Transverse colon (tissue), 4 donors: Measurements from ENCODE around the gene NRXN2. TPM values are rescaled to one million over a fixed set of nuclear protein-coding genes. Genes with fewer than 3 reads are reported as not detected.

ENCODE experiments used
- DNase-seq: peaks from one replicate; pipeline ENCODE4 v3.0.0-alpha.2; 2019
- H3K27ac ChIP-seq, 4 donors: fragments of 200-600 bp; sonication (generic); 2 replicates each; pipeline ENCODE4 v1.5.1; 2016 to 2018; ENCODE audit warnings: inconsistent platforms in 4 of 4
- H3K27me3 ChIP-seq: fragments of 200-600 bp; sonication (generic); 2 replicates; pipeline ENCODE4 v1.5.1; 2017; ENCODE audit warnings: inconsistent platforms
- H3K36me3 ChIP-seq, 4 donors: fragments of 200-600 bp; sonication (generic); 2 replicates each; pipeline ENCODE4 v1.5.1; 2017 to 2019; ENCODE audit warnings: inconsistent platforms in 4 of 4
- H3K4me1 ChIP-seq, 4 donors: fragments of 200-600 bp; sonication (generic); 2 replicates each; pipeline ENCODE4 v1.5.1; 2017 to 2020; ENCODE audit warnings: inconsistent platforms in 4 of 4
- H3K4me3 ChIP-seq, 4 donors: fragments of 200-600 bp; sonication (generic); 1 replicate in 1 of 4; 2 replicates in 3 of 4; pipeline versions ENCODE4 v1.5.1 to v1.6.1; 2017 to 2019; ENCODE audit warnings: inconsistent platforms in 4 of 4
- H3K9me3 ChIP-seq, 2 donors: fragments of 200-600 bp; sonication (generic); 2 replicates each; pipeline ENCODE4 v1.5.1; 2017 to 2019; ENCODE audit warnings: inconsistent platforms in 2 of 2
- EP300 ChIP-seq: sonication (generic); formaldehyde crosslinking; IDR thresholded peaks from one replicate; pipeline ENCODE4 v1.6.1; 2017; ENCODE audit warnings: antibody characterized with exemption, low read depth
- POLR2A ChIP-seq: fragments of 450-650 bp; IDR thresholded peaks from one replicate; pipeline ENCODE4 v1.6.1; 2016; ENCODE audit warnings: antibody characterized with exemption, mild to moderate bottlenecking, moderate library complexity
- POLR2AphosphoS5 ChIP-seq, 3 donors: sonication (generic); formaldehyde crosslinking; IDR thresholded peaks; one replicate each; pipeline ENCODE4 v1.6.1; 2016; ENCODE audit warnings: antibody characterized with exemption in 3 of 3
- WGBS, 2 donors: methylation state at CpG; one replicate each; pipeline ENCODE4 v1.1.5; 2018; ENCODE audit warnings: low coverage in 1 of 2; 5-methylcytosine and 5-hydroxymethylcytosine counted together
- in situ Hi-C, 4 donors: fragments of 200-750 bp; cut with MboI; loops; one replicate each; pipeline versions ENCODE4 v1.15.0 to v1.15.1; 2017; ENCODE audit warnings: low sequenced_read_pairs in 3 of 4, low pct_ligation_motif_present in 1 of 4, low pct_unique_long_range_greater_than_20kb in 1 of 4
- intact Hi-C: fragments of 100-400 bp; cut with DNase I; formaldehyde crosslinking; loops from one replicate; pipeline ENCODE4 v1.15.1; 2023; ENCODE audit warnings: low total_unique reads
- total RNA-seq, 4 donors: library from RNA; depleted of rRNA; stranded (reverse); fragments of >200 nt; gene quantifications; one replicate each; pipeline ENCODE4 v1.1.0, GENCODE V29; 2016
- TF ChIP-seq, protein P1 (sequence below), 5 experiments: fragments of 200-600 bp in 3 of 5; fragments of 450-650 bp in 2 of 5; sonication (generic) in 3 of 5; IDR thresholded peaks; 1 replicate in 2 of 5; 2 replicates in 3 of 5; pipeline ENCODE4 v1.5.1; 2016 to 2017; ENCODE audit warnings: antibody characterized with exemption in 5 of 5, inconsistent platforms in 3 of 5, mild to moderate bottlenecking in 2 of 5, moderate library complexity in 1 of 5

NRXN2 gene
- total RNA-seq, 4 donors from 2014 or later, result 2.9 to 7.4 (median 6.8) TPM

DNA sequence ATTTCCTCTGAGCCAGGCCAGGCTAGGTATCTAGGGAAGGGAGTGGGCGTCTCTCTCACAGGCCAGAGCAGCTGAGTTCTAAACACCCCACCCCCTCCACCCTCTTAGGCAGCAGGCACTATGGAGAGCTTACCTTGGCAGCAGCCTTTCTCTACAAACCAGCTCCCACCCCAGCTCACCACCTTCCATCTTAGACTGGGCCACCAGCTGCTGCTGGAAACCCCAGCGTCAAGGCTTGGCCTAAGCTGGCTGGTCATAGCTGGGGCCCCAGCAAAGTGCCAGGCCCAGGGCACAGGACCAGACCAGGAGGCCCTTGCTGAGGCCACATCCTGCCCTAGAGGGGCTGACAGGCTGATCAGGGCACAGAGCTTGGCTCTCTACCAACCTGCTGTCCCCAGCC lies 111.8 kb downstream of the NRXN2 start:
- Histone ChIP-seq H3K4me1 (peaks cover 0 to 4% (median 0%) of the 10 kb centered on the region in 4 donors), H3K9me3 (no peaks in the 10 kb centered on the region), H3K36me3 (no peaks in the 10 kb centered on the region), H3K27ac (no peak overlapping the region), H3K4me3 (no peak overlapping the region), H3K27me3 (no peaks in the 10 kb centered on the region)
- no peak for DNase-seq
- in situ Hi-C loops (no loop called here), intact Hi-C loops (no loop called here)
- TF ChIP-seq POLR2AphosphoS5 (IDR thresholded peaks at IDR 0.05) (no peak), POLR2A (no peak), EP300 (no peak)
- TF ChIP-seq, protein P1, sequence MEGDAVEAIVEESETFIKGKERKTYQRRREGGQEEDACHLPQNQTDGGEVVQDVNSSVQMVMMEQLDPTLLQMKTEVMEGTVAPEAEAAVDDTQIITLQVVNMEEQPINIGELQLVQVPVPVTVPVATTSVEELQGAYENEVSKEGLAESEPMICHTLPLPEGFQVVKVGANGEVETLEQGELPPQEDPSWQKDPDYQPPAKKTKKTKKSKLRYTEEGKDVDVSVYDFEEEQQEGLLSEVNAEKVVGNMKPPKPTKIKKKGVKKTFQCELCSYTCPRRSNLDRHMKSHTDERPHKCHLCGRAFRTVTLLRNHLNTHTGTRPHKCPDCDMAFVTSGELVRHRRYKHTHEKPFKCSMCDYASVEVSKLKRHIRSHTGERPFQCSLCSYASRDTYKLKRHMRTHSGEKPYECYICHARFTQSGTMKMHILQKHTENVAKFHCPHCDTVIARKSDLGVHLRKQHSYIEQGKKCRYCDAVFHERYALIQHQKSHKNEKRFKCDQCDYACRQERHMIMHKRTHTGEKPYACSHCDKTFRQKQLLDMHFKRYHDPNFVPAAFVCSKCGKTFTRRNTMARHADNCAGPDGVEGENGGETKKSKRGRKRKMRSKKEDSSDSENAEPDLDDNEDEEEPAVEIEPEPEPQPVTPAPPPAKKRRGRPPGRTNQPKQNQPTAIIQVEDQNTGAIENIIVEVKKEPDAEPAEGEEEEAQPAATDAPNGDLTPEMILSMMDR (IDR thresholded peaks at IDR 0.05), result no peak
- WGBS, 2 donors, result 59% methylated on average over 2 of the region's 2 CpGs; no CpG with 5 or more reads in 1 of the 2 donors

GRCh38 chr11:64610596-64610995 lies 112.4 kb downstream of the NRXN2 start:
- H3K4me3 ChIP-seq, result no peak overlapping the region
- intact Hi-C loops, result no loop called here
- DNase-seq, result no peak

GRCh38 chr11:64609436-64610047 lies 113.5 kb downstream of the NRXN2 start:
- TF ChIP-seq EP300 (no peak), POLR2AphosphoS5 (IDR thresholded peaks at IDR 0.05) (no peak), POLR2A (no peak)
- Histone ChIP-seq H3K4me3 (no peak overlapping the region), H3K4me1 (peaks cover 0 to 4% (median 0%) of the 10 kb centered on the region in 4 donors), H3K9me3 (no peaks in the 10 kb centered on the region), H3K27ac (no peak overlapping the region), H3K27me3 (no peaks in the 10 kb centered on the region), H3K36me3 (no peaks in the 10 kb centered on the region)
- no peak for DNase-seq
- WGBS, 2 donors, result 82% methylated on average over 5 of the region's 5 CpGs; no CpG with 5 or more reads in 1 of the 2 donors
- intact Hi-C loops (no loop called here), in situ Hi-C loops (no loop called here)

More at GRCh38 chr11:64610596-64610995, 112.4 kb downstream of the NRXN2 start:
- H3K27ac ChIP-seq, result no peak overlapping the region
- TF ChIP-seq, protein P1 (IDR thresholded peaks at IDR 0.05), result no peak
- TF ChIP-seq POLR2A, result no peak
- no peak for TF ChIP-seq EP300
- TF ChIP-seq POLR2AphosphoS5 (IDR thresholded peaks at IDR 0.05), result no peak
- H3K36me3 ChIP-seq, result no peaks in the 10 kb centered on the region
- 82% methylated on average over 3 of the region's 3 CpGs; no CpG with 5 or more reads in 1 of the 2 donors for WGBS, 2 donors
- H3K4me1 ChIP-seq, result peaks cover 0 to 4% (median 0%) of the 10 kb centered on the region in 4 donors
- in situ Hi-C loops, result no loop called here
- H3K27me3 ChIP-seq, result no peaks in the 10 kb centered on the region
- no peaks in the 10 kb centered on the region for H3K9me3 ChIP-seq

DNA sequence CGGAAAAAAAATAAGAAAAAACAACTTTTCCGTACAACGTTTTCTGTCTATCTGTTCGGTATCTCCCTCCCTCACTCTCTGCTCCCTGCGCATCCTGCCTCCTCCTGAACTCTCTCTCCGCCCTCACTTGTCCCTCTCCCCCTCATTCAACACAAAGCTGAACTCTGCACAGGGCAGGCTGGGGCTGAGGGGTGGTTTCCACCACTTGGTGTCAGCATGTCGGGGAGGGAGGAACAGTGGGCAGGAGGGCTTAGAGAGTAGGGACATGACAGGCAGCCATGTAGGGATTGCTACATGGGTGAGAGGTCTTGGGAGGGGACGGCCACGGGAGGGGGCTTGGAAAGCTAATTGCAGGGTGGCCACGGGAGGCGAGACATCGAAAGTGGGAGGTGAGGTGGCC lies 114.4 kb downstream of the NRXN2 start:
- Histone ChIP-seq H3K4me1 (peaks cover 0 to 4% (median 0%) of the 10 kb centered on the region in 4 donors), H3K4me3 (no peak overlapping the region), H3K36me3 (no peaks in the 10 kb centered on the region), H3K27me3 (no peaks in the 10 kb centered on the region), H3K27ac (no peak overlapping the region), H3K9me3 (no peaks in the 10 kb centered on the region)
- WGBS, 2 donors, result 62 to 77% methylated on average over 5 to 12 of the region's 12 CpGs
- no peak for DNase-seq
- in situ Hi-C loops (no loop called here), intact Hi-C loops (no loop called here)
- TF ChIP-seq, protein P1 (IDR thresholded peaks at IDR 0.05), result no peak
- TF ChIP-seq POLR2A (no peak), EP300 (no peak), POLR2AphosphoS5 (IDR thresholded peaks at IDR 0.05) (no peak)
